Aorta (tissue), 5 donors: ENCODE measurements around the gene SMIM30. TPM values are rescaled to one million over a fixed set of nuclear protein-coding genes. Genes with fewer than 3 reads are reported as not detected.

Experiments
- ATAC-seq: fragments of 200-7000 bp; cut with Tn5 transposase; one replicate; pipeline ENCODE4 v1.9.1; 2022; ENCODE audit warnings: moderate library complexity; ENCODE audit not compliant: low FRiP score
- DNase-seq, 2 donors: peaks; one replicate each; pipeline ENCODE4 v3.0.0-alpha.2; 2020
- H3K27ac ChIP-seq, 2 donors: one replicate each; pipeline ENCODE4 v1.5.1; 2013; ENCODE audit warnings: low read length in 2 of 2, mild to moderate bottlenecking in 2 of 2, moderate library complexity in 2 of 2, control low read depth in 1 of 2, inconsistent platforms in 1 of 2, low read depth in 1 of 2
- H3K27me3 ChIP-seq, 2 donors: one replicate each; pipeline ENCODE4 v1.6.1; 2013; ENCODE audit warnings: control low read depth in 1 of 2, low read length in 1 of 2, mild to moderate bottlenecking in 1 of 2, moderate library complexity in 1 of 2; ENCODE audit not compliant: insufficient read depth in 2 of 2, control insufficient read depth in 1 of 2
- H3K36me3 ChIP-seq, 2 donors: one replicate each; pipeline ENCODE4 v1.6.1; 2013; ENCODE audit warnings: control low read depth in 1 of 2, low read length in 1 of 2, mild to moderate bottlenecking in 1 of 2; ENCODE audit not compliant: insufficient read depth in 2 of 2, control insufficient read depth in 1 of 2
- H3K4me1 ChIP-seq, 2 donors: one replicate each; pipeline ENCODE4 v1.6.1; 2013; ENCODE audit warnings: low read length in 2 of 2, control low read depth in 1 of 2, mild to moderate bottlenecking in 1 of 2, moderate library complexity in 1 of 2; ENCODE audit not compliant: insufficient read depth in 2 of 2, control insufficient read depth in 1 of 2
- H3K4me3 ChIP-seq, 2 donors: one replicate each; pipeline ENCODE4 v1.5.1; 2013; ENCODE audit warnings: low read length in 2 of 2, control low read depth in 1 of 2, mild to moderate bottlenecking in 1 of 2
- H3K9me3 ChIP-seq: one replicate; pipeline ENCODE4 v1.6.1; 2013; ENCODE audit warnings: mild to moderate bottlenecking, low read length; ENCODE audit not compliant: control insufficient read depth
- WGBS, 2 donors: extraction: QIAGEN DNeasy Blood & Tissue Kit; methylation state at CpG; one replicate each; pipeline ENCODE4 v1.1.7; 2013; 5-methylcytosine and 5-hydroxymethylcytosine counted together
- intact Hi-C, 2 donors: fragments of 100-400 bp; cut with DNase I; formaldehyde crosslinking; loops; one replicate each; pipeline versions ENCODE4 v1.14.2 to v1.15.0; 2022
- polyA plus RNA-seq, 2 donors: library from polyadenylated mRNA; stranded (reverse); fragments of 200-250 nt; gene quantifications; one replicate each; pipeline ENCODE4 v1.2.3, GENCODE V29; 2013
- total RNA-seq, 2 donors: library from RNA; stranded (reverse); fragmentation: NEBNext Ultra II Directional; extraction: Animal tissue kit (Norgen Biotek cat#: 25700); gene quantifications; one replicate each; pipeline ENCODE4 v1.2.1, GENCODE V29; 2021
- donor health status: healthy with polysubstance abuse.
- donor health status: Bipolar disorder and iron deficiency.
- donor health status: DM: no; HTN: no; CAD: no.
- donor health status: DM: no; HTN: no; CAD: no.
- donor health status: DM: yes; HTN: yes; CAD: no.

SMIM30 gene
- total and polyA plus RNA-seq, 4 donors: 31.6 to 102 (median 42.9) TPM

GRCh38 chr7:113142385-113143119 lies 24.2 kb upstream of the SMIM30 start:
- intact Hi-C loops: no loop called here
- 66 to 75% methylated on average over 5 of the region's 5 CpGs for WGBS, 2 donors
- Histone ChIP-seq H3K4me3 (no peak overlapping the region), H3K9me3 (no peaks in the 10 kb centered on the region), H3K4me1 (no peaks in the 10 kb centered on the region), H3K27ac (no peak overlapping the region), H3K27me3 (no peaks in the 10 kb centered on the region), H3K36me3 (no peaks in the 10 kb centered on the region)
- ATAC-seq (no peak), DNase-seq (no peak)

- ATAC-seq (no peak), DNase-seq (no peak)
- H3K4me3 ChIP-seq: no peak overlapping the region
- no peaks in the 10 kb centered on the region for H3K9me3 ChIP-seq
- H3K27me3 ChIP-seq: no peaks in the 10 kb centered on the region
- no peaks in the 10 kb centered on the region for H3K36me3 ChIP-seq
- no peak overlapping the region for H3K27ac ChIP-seq
- no peaks in the 10 kb centered on the region for H3K4me1 ChIP-seq
- intact Hi-C loops: no loop called here
Observed at GRCh38 chr7:113141803-113142202, 23.4 kb upstream of the SMIM30 start.

GRCh38 chr7:113140956-113141355 lies 22.6 kb upstream of the SMIM30 start:
- Histone ChIP-seq H3K36me3 (no peaks in the 10 kb centered on the region), H3K4me1 (no peaks in the 10 kb centered on the region), H3K27me3 (no peaks in the 10 kb centered on the region), H3K4me3 (no peak overlapping the region), H3K27ac (no peak overlapping the region), H3K9me3 (no peaks in the 10 kb centered on the region)
- intact Hi-C loops: no loop called here
- ATAC-seq (no peak), DNase-seq (no peak)
- 87 to 95% methylated on average over 4 of the region's 4 CpGs for WGBS, 2 donors

DNA sequence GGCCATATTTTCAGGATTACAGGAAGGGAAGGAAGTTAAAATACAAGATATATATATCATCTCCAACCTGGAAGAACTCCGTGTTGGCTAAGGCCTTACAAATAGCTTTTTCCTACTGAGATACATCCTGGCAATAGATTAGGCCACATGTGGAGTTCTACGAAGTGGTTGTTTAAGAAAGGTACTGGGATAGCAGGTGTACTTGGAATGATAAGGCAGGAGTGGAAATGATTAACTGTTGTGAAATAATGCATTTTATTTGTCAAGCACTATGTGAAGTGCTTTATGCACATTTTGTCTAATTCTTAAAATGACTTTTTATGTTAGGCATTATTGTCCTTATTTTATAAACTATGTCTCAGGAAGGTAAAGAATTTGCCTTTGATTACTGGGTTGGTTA lies 18.9 kb upstream of the SMIM30 start:
- Histone ChIP-seq H3K27me3 (no peaks in the 10 kb centered on the region), H3K9me3 (no peaks in the 10 kb centered on the region), H3K36me3 (no peaks in the 10 kb centered on the region), H3K27ac (no peak overlapping the region), H3K4me3 (no peak overlapping the region), H3K4me1 (no peaks in the 10 kb centered on the region)
- 78 to 84% methylated on average over 2 of the region's 2 CpGs for WGBS, 2 donors
- intact Hi-C loops: no loop called here
- DNase-seq: no peak
- no peak for ATAC-seq

GRCh38 chr7:113134025-113134424 lies 15.7 kb upstream of the SMIM30 start:
- DNase-seq (no peak), ATAC-seq (no peak)
- WGBS, 2 donors: 86 to 96% methylated on average over 1 of the region's 1 CpG
- no peak overlapping the region for H3K4me3 ChIP-seq
- no peaks in the 10 kb centered on the region for H3K9me3 ChIP-seq
- no peaks in the 10 kb centered on the region for H3K36me3 ChIP-seq
- no peaks in the 10 kb centered on the region for H3K4me1 ChIP-seq
- H3K27ac ChIP-seq: no peak overlapping the region
- no peaks in the 10 kb centered on the region for H3K27me3 ChIP-seq
- intact Hi-C loops: no loop called here

DNA sequence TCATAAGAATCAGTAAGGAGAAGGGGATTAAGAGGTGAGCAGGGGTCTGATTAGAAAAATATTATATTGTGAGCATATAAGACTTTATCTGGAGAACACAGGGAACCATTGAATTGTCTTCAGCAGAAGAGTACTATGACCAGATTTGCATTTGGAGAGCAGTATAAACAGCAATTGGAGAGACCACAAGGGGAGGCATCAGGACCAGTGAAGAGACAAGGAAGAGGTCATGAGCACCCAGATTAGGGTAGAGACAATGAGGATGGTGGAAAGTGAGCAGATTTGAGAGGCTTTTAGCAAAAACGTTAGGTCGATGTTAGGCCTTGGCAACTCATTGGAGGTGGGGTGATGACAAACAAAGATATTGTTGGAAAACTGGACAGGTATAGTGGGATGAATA lies 13.0 kb upstream of the SMIM30 start:
- no peak for ATAC-seq
- Histone ChIP-seq H3K4me1 (no peaks in the 10 kb centered on the region), H3K27me3 (no peaks in the 10 kb centered on the region), H3K4me3 (no peak overlapping the region), H3K27ac (no peak overlapping the region), H3K36me3 (no peaks in the 10 kb centered on the region), H3K9me3 (peaks cover 1% of the 10 kb centered on the region)
- 88 to 95% methylated on average over 2 of the region's 2 CpGs for WGBS, 2 donors
- DNase-seq: no peak
- intact Hi-C loops: no loop called here

DNA sequence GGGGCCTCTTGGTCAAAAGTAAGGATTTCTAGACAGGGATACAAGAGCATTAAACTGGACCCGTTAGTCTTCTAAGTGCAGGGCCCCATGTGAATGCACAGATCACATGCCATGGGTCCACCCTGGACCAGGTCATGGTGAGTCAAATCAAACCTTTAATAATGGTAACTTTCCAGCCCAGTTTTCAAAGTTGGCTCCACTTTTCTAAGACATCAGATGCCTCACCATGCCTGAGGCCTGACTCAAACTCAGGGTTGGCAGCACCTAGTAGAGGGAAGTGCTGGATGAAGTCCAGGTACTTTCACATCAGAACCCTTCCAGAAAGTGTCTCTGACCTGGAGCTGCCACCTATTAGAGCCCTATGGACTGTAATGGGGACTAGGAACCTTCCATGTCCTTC lies 9.7 kb upstream of the SMIM30 start:
- no peaks in the 10 kb centered on the region for H3K36me3 ChIP-seq
- no peaks in the 10 kb centered on the region for H3K4me1 ChIP-seq
- no peak for DNase-seq
- ATAC-seq: no peak
- H3K4me3 ChIP-seq: no peak overlapping the region
- H3K9me3 ChIP-seq: peaks cover 1% of the 10 kb centered on the region
- intact Hi-C loops: no loop called here
- no peak overlapping the region for H3K27ac ChIP-seq
- 85 to 90% methylated on average over 1 of the region's 1 CpG for WGBS, 2 donors
- no peaks in the 10 kb centered on the region for H3K27me3 ChIP-seq

DNA sequence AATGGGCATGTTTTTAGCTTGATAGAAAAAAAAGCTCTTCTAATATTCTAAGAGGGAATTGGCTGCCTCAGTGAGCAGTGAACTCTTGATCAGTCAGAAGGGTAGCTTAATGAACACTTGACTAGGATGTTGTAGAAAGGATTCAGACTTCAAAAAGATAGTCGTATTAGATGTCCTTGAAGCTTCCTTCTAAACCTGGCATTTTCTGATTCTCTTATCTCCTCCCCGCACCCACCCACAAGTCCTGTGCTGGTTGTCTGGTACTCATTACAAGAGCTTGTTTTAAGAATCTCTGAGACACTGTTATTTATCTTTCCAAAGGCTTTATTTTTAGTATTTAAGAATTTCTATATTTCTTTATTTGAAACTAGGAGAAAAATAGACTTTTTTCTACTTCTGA lies 7.4 kb upstream of the SMIM30 start:
- no peak overlapping the region for H3K4me3 ChIP-seq
- no peak overlapping the region for H3K27ac ChIP-seq
- no peaks in the 10 kb centered on the region for H3K27me3 ChIP-seq
- 78 to 81% methylated on average over 2 of the region's 2 CpGs for WGBS, 2 donors
- peaks cover 1% of the 10 kb centered on the region for H3K9me3 ChIP-seq
- intact Hi-C loops: no loop called here
- H3K4me1 ChIP-seq: no peaks in the 10 kb centered on the region
- H3K36me3 ChIP-seq: no peaks in the 10 kb centered on the region
- ATAC-seq: no peak
- DNase-seq: no peak

DNA sequence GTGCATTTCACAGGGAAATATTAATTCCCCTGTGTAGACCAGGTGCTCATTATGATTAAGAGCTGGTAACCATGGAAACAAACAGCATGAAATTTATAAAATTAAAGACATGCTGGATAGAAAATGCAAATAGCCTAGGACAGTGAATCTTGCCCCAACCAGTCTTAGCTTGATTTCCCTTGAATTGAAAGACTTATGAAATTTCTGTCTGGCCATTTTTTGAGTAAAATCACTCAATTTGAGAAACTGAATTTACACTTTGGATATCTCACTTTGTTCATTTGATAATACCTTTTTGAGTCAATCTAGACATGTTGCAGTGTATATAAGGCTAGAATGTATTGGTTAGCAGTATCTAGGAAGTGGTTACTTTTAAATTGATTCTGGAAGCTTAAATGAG lies 4.4 kb upstream of the SMIM30 start:
- intact Hi-C loops: no loop called here
- DNase-seq (no peak), ATAC-seq (no peak)
- H3K4me3 ChIP-seq: no peak overlapping the region
- H3K4me1 ChIP-seq: no peaks in the 10 kb centered on the region
- H3K27me3 ChIP-seq: no peaks in the 10 kb centered on the region
- H3K27ac ChIP-seq: no peak overlapping the region
- no peaks in the 10 kb centered on the region for H3K36me3 ChIP-seq
- H3K9me3 ChIP-seq: no peaks in the 10 kb centered on the region
